ENCODE measurements around the gene CACNG5.

Gene CACNG5

GRCh38 chr17:66829386-66829864 is 5.5 kb upstream of the CACNG5 start:
- no peak for DNase-seq

- DNase-seq, result peak; percentile 52
Observed at GRCh38 chr17:66829883-66830282, 5.0 kb upstream of the CACNG5 start.

- no peak for DNase-seq
Observed at GRCh38 chr17:66830451-66830850, 4.5 kb upstream of the CACNG5 start.

- no peak for DNase-seq
Observed at GRCh38 chr17:66831383-66832210, 3.3 kb upstream of the CACNG5 start.

GRCh38 chr17:66833201-66833600 is 1.7 kb upstream of the CACNG5 start:
- no peak for DNase-seq

- DNase-seq, result no peak
Observed at GRCh38 chr17:66834426-66834918, 445 bp upstream of the CACNG5 start.

- DNase-seq, result no peak
Observed at GRCh38 chr17:66835476-66835875, 559 bp downstream of the CACNG5 start.

GRCh38 chr17:66836063-66837005 is 1.4 kb downstream of the CACNG5 start:
- no peak for DNase-seq

- no peak for DNase-seq
Observed at GRCh38 chr17:66837226-66837625, 2.3 kb downstream of the CACNG5 start.

GRCh38 chr17:66837885-66838665 is 3.2 kb downstream of the CACNG5 start:
- DNase-seq, result no peak

- DNase-seq, result no peak
Observed at GRCh38 chr17:66839616-66840015, 4.7 kb downstream of the CACNG5 start.

- no peak for DNase-seq
Observed at GRCh38 chr17:66840061-66840460, 5.1 kb downstream of the CACNG5 start.

- DNase-seq, result no peak
Observed at GRCh38 chr17:66841328-66841727, 6.4 kb downstream of the CACNG5 start.

GRCh38 chr17:66841744-66842143 is 6.8 kb downstream of the CACNG5 start:
- no peak for DNase-seq

GRCh38 chr17:66842505-66842904 is 7.6 kb downstream of the CACNG5 start:
- no peak for DNase-seq

GRCh38 chr17:66842959-66843358 is 8.0 kb downstream of the CACNG5 start:
- DNase-seq, result no peak

- no peak for DNase-seq
Observed at GRCh38 chr17:66843627-66844026, 8.7 kb downstream of the CACNG5 start.

- DNase-seq, result no peak
Observed at GRCh38 chr17:66847704-66848103, 12.8 kb downstream of the CACNG5 start.

- no peak for DNase-seq
Observed at GRCh38 chr17:66848496-66848895, 13.6 kb downstream of the CACNG5 start.

GRCh38 chr17:66849032-66849655 is 14.2 kb downstream of the CACNG5 start:
- no peak for DNase-seq

GRCh38 chr17:66849851-66850580 is 15.1 kb downstream of the CACNG5 start:
- DNase-seq, result no peak
